HepG2 (cell line): ENCODE results near the gene PIKFYVE. TPM values are rescaled to one million over a fixed set of nuclear protein-coding genes. Genes with fewer than 3 reads are reported as not detected.

Experiments
- ARNT ChIP-seq: fragments of 450-650 bp; IDR thresholded peaks from 2 replicates; pipeline ENCODE4 v1.6.1; 2017
- ATF7 ChIP-seq, 2 experiments: fragments of 450-650 bp in 1 of 2; sonication (generic) in 1 of 2; formaldehyde crosslinking in 1 of 2; IDR thresholded peaks; 2 replicates each; pipeline versions ENCODE4 v1.4.0 to v1.6.1; 2016 to 2020; ENCODE audit warnings: antibody characterized with exemption in 1 of 2, mild to moderate bottlenecking in 1 of 2, missing genetic modification reagents in 1 of 2
- BRCA1 ChIP-seq: sonication (generic); formaldehyde crosslinking; IDR thresholded peaks from 2 replicates; pipeline ENCODE4 v1.4.0; 2020; ENCODE audit warnings: missing genetic modification reagents
- CREB1 ChIP-seq, 2 experiments: fragments of 450-650 bp in 1 of 2; IDR thresholded peaks; 2 replicates each; pipeline ENCODE4 v1.6.1; 2016 to 2017; ENCODE audit warnings: control low read depth in 1 of 2, mild to moderate bottlenecking in 1 of 2, missing compliant biosample characterization in 1 of 2, missing genetic modification characterization in 1 of 2
- ERF ChIP-seq: IDR thresholded peaks from 2 replicates; pipeline ENCODE4 v1.6.1; 2018; ENCODE audit warnings: missing biosample characterization, missing genetic modification reagents
- JUNB ChIP-seq: sonication (generic); formaldehyde crosslinking; IDR thresholded peaks from 2 replicates; pipeline ENCODE4 v1.8.0; 2022; ENCODE audit warnings: missing genetic modification reagents, mild to moderate bottlenecking, borderline replicate concordance
- KLF6 ChIP-seq: IDR thresholded peaks from 2 replicates; pipeline ENCODE4 v1.8.0; 2016; ENCODE audit warnings: missing biosample characterization, missing genetic modification reagents
- MYNN ChIP-seq: sonication (generic); formaldehyde crosslinking; IDR thresholded peaks from 2 replicates; pipeline ENCODE4 v1.4.0; 2020; ENCODE audit warnings: mild to moderate bottlenecking, low read depth, missing genetic modification reagents
- RXRA ChIP-seq: sonication (generic); formaldehyde crosslinking; IDR thresholded peaks from 2 replicates; pipeline ENCODE4 v1.5.1; 2020; ENCODE audit warnings: missing genetic modification reagents
- SOX5 ChIP-seq: IDR thresholded peaks from 2 replicates; pipeline ENCODE4 v1.6.1; 2016; ENCODE audit warnings: borderline replicate concordance
- TBP ChIP-seq: sonication (generic); formaldehyde crosslinking; IDR thresholded peaks from 2 replicates; pipeline ENCODE4 v1.5.0; 2020; ENCODE audit warnings: missing genetic modification reagents
- ZBTB3 ChIP-seq: sonication (generic); formaldehyde crosslinking; IDR thresholded peaks from 2 replicates; pipeline ENCODE4 v1.4.0; 2020; ENCODE audit warnings: low read depth, mild to moderate bottlenecking, moderate library complexity, missing genetic modification reagents, borderline replicate concordance
- ZNF30 ChIP-seq: sonication (generic); formaldehyde crosslinking; IDR thresholded peaks from 2 replicates; pipeline ENCODE4 v1.5.0; 2020; ENCODE audit warnings: mild to moderate bottlenecking, missing genetic modification reagents
- polyA plus RNA-seq, 8 experiments: library from polyadenylated mRNA; depleted of rRNA in 3 of 8; stranded (reverse) in 7 of 8; unstranded in 1 of 8; fragments of >200 nt; fragmentation: Illumina TruSeq in 4 of 8; extraction: Trizol in 4 of 8; gene quantifications; 2 replicates each; pipeline versions ENCODE4 v1.2.1 to v1.2.3, GENCODE V29; 2011 to 2016; ENCODE audit warnings: low read depth in 4 of 8, missing spikeins in 1 of 8, mixed read lengths in 1 of 8; ENCODE audit not compliant: insufficient read depth in 1 of 8
- total RNA-seq, 5 experiments: library from RNA; depleted of rRNA; stranded (reverse); fragments of >200 nt; fragmentation: Illumina TruSeq; extraction: Trizol; gene quantifications; 2 replicates each; pipeline ENCODE4 v1.2.3, GENCODE V29; 2016; ENCODE audit warnings: low read depth in 1 of 5
- TF ChIP-seq, protein P1 (sequence below), 2 experiments: fragments of 450-650 bp in 1 of 2; sonication (generic) in 1 of 2; formaldehyde crosslinking; IDR thresholded peaks; 2 replicates each; pipeline versions ENCODE4 v1.5.0 to v1.8.0; 2020 to 2022; ENCODE audit warnings: mild to moderate bottlenecking in 1 of 2, missing genetic modification reagents in 1 of 2
- TF ChIP-seq, protein P2 (sequence below): IDR thresholded peaks from 2 replicates; pipeline ENCODE4 v1.6.1; 2016; ENCODE audit warnings: low read depth
- TF ChIP-seq, protein P3 (sequence below): IDR thresholded peaks from 2 replicates; pipeline ENCODE4 v1.6.1; 2016
- TF ChIP-seq, protein P4 (sequence below): sonication (generic); formaldehyde crosslinking; IDR thresholded peaks from 2 replicates; pipeline ENCODE4 v1.5.1; 2020; ENCODE audit warnings: missing genetic modification reagents, mild to moderate bottlenecking, borderline replicate concordance

Gene PIKFYVE
- total and polyA plus RNA-seq, 2 of the 13 experiments (the other 11 are each of a cell fraction or from before 2014, with no cell fraction given) = 20.2 to 21.7 TPM

DNA sequence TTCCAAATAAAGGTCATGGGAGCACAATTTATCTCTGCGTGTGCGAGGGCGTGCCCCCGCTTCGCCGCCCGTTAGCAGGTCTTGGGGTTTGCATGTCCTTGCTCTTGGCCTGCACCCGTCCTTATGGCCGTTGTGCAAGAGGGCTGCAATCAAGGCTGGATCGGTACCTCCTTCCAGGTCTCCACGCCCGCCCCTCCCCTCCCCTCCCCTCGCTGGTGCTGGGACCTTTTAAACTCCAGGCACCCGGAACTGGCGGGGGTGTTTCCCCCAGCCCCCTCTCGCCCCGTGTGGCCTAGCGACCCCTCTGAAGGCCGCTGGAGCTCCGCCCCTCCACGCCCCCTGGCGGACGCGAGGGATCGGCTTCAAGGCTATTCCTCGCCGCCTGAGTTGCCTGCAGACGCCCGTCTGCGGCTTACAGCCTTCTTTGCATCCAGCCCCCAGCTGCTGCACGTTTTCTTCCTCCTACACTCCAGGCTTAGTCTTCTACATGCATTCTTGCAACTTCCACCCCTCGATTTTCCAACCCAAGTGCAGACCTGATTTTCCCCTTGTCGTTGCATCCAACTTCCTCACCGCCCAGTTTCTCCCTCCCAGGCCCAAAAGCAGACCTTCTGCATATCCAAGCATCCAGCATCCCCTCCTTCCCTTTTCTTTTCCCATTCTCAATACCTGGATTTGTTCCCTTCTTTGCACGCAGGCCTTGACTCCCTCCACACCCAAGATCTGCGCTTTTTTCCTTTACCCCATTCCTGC lies 11.8 kb upstream of the PIKFYVE start (continued):
- TF ChIP-seq, protein P1, sequence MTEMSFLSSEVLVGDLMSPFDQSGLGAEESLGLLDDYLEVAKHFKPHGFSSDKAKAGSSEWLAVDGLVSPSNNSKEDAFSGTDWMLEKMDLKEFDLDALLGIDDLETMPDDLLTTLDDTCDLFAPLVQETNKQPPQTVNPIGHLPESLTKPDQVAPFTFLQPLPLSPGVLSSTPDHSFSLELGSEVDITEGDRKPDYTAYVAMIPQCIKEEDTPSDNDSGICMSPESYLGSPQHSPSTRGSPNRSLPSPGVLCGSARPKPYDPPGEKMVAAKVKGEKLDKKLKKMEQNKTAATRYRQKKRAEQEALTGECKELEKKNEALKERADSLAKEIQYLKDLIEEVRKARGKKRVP (CRISPR knock-in tag; IDR thresholded peaks at IDR 0.05) = peak in 1 of 2 experiments; percentile 93; a peak in 2 of 4 replicates
- TF ChIP-seq ATF7 (IDR thresholded peaks at IDR 0.05) = no peak
- peak; percentile 48; the same call in 1 of the 2 replicates for TF ChIP-seq ATF7 (CRISPR knock-in tag; IDR thresholded peaks at IDR 0.05)
- TF ChIP-seq, protein P2, sequence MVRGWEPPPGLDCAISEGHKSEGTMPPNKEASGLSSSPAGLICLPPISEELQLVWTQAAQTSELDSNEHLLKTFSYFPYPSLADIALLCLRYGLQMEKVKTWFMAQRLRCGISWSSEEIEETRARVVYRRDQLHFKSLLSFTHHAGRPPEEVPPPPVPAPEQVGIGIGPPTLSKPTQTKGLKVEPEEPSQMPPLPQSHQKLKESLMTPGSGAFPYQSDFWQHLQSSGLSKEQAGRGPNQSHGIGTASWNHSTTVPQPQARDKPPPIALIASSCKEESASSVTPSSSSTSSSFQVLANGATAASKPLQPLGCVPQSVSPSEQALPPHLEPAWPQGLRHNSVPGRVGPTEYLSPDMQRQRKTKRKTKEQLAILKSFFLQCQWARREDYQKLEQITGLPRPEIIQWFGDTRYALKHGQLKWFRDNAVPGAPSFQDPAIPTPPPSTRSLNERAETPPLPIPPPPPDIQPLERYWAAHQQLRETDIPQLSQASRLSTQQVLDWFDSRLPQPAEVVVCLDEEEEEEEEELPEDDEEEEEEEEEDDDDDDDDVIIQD = no peak
- no peak for TF ChIP-seq TBP
- TF ChIP-seq, protein P3, sequence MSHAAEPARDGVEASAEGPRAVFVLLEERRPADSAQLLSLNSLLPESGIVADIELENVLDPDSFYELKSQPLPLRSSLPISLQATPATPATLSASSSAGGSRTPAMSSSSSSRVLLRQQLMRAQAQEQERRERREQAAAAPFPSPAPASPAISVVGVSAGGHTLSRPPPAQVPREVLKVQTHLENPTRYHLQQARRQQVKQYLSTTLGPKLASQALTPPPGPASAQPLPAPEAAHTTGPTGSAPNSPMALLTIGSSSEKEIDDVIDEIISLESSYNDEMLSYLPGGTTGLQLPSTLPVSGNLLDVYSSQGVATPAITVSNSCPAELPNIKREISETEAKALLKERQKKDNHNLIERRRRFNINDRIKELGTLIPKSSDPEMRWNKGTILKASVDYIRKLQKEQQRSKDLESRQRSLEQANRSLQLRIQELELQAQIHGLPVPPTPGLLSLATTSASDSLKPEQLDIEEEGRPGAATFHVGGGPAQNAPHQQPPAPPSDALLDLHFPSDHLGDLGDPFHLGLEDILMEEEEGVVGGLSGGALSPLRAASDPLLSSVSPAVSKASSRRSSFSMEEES (CRISPR knock-in tag) = peak; percentile 79
- peak; percentile 61 for TF ChIP-seq KLF6 (CRISPR knock-in tag)
- peak; percentile 98 for TF ChIP-seq RXRA
- TF ChIP-seq CREB1 (IDR thresholded peaks at IDR 0.05) = peak; percentile 35; the same call in 1 of the 2 replicates
- peak; percentile 36; the same call in 1 of the 2 replicates for TF ChIP-seq CREB1 (CRISPR knock-in tag; IDR thresholded peaks at IDR 0.05)
- no peak for TF ChIP-seq JUNB (CRISPR knock-in tag)
- no peak; the same call in 1 of the 2 replicates for TF ChIP-seq BRCA1 (CRISPR knock-in tag)
- no peak for TF ChIP-seq ARNT
- TF ChIP-seq ERF (CRISPR knock-in tag) = no peak; the same call in 1 of the 2 replicates
- peak; percentile 86 for TF ChIP-seq SOX5 (CRISPR knock-in tag)
- no peak; the same call in 1 of the 2 replicates for TF ChIP-seq ZNF30 (CRISPR knock-in tag)
- TF ChIP-seq ZBTB3 (CRISPR knock-in tag) = 0 out of 2 replicates have a peak, but pooled peaks have one; percentile 29
- TF ChIP-seq, protein P4, sequence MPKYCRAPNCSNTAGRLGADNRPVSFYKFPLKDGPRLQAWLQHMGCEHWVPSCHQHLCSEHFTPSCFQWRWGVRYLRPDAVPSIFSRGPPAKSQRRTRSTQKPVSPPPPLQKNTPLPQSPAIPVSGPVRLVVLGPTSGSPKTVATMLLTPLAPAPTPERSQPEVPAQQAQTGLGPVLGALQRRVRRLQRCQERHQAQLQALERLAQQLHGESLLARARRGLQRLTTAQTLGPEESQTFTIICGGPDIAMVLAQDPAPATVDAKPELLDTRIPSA (CRISPR knock-in tag) = no peak; the same call in 1 of the 2 replicates
- no peak for TF ChIP-seq MYNN
